ENCODE results near the gene S100Z.
"Not testable (repeated sequence)": the region's sequence is repeated elsewhere in the genome, so short reads cannot be mapped to it uniquely, and the experiment has no call there.

Gene S100Z

DNA sequence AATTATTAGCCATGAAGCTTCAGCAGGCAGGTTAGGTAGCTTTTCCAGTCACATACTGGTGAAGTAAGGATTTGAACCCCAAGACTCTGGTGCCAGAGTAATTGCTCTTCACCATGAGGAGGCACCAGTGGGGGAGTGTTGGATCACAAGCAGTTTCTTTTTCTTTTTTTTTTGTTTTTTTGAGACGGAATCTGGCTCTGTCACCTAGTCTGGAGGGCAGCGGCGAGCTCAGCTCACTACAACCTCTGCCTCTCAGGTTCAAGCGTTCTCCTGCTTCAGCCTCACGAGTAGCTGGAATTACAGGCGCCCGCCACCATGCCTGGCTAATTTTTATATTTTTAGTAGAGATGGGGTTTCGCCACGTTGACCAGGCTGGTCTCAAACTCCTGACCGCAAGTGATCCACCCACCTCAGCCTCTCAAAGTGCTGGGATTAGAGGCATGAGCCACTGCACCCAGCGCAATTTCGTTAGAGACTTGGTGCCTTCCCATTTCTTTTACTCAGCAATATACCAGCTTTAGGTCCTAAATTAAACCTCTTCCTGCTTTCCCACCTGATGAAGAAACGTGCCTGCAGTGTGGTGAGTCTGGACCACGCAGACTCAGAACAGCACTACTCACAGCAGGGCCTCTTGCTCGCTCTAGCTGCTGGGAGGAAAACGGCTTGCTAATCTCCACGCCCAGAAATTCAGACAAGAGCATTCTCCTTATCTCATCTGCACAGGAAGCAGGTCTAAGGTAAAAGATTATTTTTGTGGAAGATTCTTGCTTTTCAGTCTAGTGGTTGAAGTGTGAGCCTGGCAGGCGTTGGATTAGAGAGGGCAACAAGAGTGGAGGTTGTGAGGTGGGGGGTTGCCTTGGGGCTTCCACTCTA, at the start of gene S100Z:
Gene S100Z, plus strand, starts transcription at position 596 of the 873 bp plus-strand sequence. CDS start 25,346 bp downstream, outside the sequence.
- DNase-seq = no peak

DNA sequence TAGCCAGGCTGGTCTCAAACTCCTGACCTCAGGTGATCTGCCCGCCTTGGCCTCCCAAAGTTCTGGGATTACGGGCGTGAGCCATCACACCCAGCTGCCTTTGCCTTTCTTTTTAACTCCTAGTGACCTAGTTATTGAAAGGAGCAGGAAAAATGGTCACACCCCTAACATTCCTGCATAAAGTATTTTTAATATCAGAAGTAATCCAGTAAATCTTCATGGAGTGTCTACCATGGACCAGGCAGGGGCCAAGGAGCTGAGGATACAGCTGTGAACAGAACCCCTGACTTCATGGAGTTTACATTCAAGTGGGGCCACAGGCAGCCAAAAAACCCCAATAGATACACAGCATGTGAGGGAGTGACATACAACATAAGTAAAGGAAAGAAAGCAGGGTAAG, 49.2 kb upstream of the S100Z start:
- no peak for DNase-seq

DNA sequence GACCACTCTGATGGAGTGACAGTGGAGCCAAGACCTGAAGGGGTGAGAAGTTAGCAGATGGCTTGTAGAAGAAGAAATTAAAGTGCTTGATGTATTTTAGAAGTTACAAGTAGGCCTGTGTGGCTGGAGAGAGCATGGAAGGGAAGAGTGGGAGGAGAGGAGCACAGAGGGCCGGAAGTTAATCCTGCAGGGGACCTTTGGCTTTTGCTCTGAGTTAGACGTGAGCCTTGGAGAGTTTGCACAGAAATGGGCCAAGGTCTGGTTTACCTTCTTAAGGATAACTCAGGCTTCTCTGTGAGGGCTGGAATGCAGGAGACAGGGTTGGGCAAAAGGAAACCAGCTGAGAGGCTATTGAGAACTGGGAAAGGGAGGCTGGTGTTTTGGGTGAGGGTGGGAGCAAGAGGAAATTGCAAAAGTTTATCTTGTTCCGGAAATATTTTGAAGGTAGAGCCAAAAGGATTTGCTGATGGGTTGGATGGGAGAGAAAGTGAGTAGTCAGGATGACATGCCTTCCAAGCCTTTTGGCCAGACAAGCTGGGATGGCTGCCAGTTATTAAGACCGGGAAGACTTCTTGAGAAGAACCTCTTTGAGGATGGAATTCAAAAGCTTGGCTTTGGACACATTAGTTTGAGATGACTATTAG, 48.5 kb upstream of the S100Z start:
- DNase-seq = no peak

DNA sequence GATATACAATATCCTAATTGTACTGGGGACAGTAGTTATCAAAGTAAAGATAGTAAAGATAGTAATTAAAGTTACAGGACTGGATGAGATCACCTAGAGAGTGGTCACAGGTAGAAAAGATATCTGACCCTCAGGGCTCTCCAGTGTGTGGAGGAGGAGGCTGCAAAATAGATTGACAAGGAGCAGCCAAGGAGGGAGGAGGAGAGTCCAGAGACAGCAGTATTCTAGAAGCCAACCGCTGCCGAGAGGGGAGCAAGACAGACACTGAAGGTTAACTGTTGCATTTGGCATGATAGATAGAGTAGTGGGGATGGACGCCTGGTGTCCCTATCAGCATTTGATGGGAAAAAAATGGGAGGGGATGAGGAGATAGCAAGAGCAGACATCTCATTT, 48.0 kb upstream of the S100Z start:
- DNase-seq = no peak

DNA sequence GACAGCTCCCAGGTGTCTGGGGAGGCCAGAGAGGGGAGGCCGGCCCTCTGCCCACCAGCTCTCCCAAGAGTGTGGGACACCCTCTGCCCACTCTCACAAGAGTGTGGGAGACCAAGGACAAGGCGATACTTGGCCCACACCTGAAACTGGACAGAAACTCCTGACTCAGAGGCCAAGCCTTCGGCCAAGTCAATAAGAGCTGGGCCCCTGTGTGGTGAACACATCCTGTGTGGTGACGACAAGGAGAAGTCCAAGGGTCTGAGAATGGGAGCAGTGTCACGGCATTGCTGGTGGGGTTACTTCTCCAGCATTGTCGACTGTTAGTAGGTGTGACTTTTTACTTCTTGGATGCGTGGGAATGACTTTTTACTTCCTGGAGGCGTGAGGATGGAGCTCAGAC, 45.5 kb upstream of the S100Z start:
- no peak for DNase-seq

DNA sequence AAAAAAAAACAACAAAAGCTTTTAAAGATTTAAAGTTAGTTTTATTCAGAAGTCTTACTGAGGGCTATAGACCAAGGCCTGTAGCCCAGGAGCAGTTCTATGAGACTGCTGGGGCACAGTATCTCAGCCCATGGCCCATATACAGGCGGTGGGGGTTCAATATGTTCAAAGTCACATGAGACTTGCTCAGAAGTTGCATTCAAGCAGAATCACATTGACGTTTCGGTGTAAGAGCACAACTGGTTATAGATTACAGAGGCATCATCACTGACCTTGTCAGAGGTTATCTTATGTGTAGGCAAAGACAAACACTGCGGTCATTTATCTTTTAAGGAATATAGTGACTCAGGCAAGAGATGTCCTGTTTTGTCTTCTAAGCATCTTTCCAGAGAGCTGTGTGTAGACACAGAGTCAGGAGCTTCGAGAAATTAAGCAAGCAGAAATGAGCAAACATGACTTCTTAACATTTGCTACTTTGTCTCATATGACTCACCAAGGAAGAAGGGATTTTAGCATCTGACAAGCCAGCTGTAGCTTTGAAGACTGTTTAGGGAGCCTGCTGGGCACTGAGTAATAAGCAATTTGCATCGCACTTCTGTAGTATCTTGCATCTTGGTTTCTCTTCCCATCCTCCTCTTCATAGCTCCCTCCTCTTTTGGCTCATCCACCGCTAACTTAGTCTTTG, 43.9 kb upstream of the S100Z start:
- no peak for DNase-seq

DNA sequence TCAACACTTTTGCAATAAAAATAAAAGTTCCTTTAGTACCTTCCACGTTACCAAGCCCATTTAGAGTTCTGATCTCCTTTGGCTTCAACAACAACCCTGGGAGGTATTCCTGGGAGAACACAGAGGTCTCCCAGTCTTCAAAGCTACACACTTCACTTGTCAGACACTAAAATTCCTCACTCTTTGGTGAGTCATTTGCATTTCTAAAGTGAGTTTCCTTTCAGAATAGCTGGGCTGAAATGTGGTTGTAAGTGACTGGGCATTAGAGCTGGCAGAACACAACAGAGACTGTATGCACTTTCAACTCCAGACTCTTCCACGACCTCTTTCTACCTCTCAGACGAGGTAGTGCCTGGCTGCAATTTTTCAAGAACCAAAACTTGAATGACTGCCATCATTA, 42.5 kb upstream of the S100Z start:
- no peak for DNase-seq

DNA sequence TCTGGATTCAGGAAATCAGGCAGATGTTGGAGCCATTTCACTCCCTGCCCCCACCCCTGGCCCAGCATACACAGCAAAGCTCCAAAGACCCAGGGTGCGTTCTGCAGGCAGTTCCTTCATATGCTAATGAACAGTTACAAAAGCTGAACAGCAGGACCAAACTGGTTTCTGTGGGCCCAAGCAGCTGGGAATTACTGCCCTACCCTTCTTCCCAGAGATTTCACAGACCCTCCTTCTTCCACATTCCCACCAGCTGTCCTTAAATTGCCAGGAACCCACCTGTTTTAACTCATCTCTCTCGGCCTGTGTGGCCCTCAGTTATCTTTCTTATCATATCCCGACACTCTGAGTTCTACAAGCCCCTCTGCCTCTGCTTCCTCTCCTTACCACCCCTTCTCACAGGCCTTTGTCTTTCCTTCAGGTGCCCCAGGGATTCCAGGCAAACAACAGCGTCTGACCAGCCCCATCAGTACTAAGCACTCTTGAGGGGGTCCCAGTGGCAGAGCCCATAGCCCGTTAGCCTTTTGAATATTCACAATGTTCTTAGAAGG, 41.6 kb upstream of the S100Z start:
- DNase-seq = peak in 1 of 2 experiments; percentile 1

DNA sequence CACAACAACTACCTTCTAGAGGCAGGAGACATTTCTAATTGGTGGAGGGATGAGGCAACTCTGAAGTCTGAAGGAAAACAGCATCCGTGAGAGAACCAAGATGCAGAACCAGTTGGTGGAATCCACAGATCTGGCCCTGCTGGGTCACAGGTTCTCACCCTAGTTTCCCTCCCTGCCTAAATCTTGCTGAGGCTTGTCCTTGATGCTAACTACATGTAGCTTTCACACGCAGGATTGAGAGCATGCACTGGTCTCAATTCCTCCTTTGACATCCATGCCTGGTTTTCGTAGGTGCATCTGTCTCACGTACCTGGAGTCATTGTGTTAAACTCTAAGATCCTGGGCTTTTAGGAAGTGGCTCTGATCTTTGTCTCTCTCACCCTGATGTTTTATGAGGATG, 40.7 kb upstream of the S100Z start:
- no peak for DNase-seq

DNA sequence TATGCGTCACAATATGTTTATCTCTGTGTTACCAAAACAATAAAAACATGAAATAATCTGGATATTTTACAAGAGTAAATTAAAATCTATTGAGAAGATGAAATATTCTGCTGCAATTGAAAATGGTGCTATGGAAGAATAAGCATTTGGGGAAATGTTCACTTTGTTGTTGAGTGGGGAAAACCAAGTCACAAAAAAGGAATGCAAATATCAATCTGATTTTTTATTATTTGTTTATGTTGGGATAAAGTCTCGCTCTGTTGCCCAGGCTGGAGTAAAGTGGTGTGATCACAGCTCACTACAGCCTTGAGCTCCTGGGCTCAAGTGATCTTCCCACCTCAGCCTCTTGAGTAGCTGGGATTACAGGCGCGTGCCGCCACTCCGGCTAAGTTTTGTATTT, 39.6 kb upstream of the S100Z start:
- no peak for DNase-seq

DNA sequence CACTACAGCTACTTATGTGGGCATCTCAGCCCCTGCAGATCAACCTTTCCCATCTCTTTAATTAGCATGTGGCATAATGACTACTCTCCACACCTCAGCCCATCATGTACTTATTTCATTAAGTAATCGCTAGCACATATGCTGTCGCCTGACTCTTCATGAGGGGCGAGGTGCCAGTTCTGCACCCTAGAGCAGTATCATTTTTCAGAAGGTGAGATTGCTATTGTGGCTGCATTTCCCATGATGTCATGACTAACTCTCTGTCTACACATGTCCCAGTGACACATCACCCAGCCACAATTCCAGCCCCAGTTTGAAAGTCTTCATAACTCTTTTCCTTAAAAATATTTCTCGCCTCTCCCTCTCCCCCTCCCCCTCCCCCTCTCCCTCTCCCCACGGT, 38.6 kb upstream of the S100Z start:
- no peak for DNase-seq

DNA sequence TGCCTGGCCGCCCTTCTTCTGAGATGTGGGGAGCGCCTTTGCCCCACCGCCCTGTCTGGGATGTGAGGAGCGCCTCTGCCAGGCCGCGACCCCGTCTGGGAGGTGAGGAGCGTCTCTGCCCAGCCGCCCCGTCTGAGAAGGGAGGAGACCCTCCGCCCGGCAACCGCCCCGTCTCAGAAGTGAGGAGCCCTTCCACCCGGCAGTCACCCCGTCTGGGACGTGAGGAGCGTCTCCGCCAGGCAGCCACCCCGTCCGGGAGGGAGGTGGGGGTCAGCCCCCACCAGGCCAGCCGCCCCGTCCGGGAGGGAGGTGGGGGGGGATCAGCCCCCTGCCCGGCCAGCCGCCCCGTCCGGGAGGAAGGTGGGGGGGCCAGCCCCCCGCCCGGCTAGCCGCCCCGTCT, 37.6 kb upstream of the S100Z start:
- not testable (repeated sequence) for DNase-seq

DNA sequence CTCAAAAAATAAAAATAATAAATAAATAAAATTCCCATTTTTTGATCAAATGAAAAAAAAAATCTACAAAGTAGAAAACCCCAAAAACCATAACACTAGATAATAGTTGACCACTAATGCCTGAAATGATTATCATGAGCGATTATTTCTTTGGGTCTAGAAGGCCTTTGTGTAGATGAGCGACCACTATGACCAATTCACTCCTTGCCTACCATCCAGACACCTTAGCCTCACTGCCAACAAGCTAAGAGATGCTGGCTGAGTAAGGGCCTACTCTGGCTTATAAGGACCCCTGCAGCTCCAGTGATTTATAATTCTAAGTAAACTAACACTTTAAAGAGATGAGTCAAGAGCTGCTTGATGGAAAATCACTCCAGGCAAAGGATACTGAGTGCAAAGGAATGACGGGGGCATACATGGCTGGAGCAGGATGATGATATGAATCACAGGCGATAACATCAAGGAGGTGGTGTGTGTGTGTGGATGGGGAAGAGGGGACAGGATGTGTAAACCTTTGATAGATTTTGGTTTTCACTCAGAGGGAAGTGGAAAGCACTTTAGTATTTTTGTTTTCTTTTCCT, 35.7 kb upstream of the S100Z start:
- DNase-seq = no peak

DNA sequence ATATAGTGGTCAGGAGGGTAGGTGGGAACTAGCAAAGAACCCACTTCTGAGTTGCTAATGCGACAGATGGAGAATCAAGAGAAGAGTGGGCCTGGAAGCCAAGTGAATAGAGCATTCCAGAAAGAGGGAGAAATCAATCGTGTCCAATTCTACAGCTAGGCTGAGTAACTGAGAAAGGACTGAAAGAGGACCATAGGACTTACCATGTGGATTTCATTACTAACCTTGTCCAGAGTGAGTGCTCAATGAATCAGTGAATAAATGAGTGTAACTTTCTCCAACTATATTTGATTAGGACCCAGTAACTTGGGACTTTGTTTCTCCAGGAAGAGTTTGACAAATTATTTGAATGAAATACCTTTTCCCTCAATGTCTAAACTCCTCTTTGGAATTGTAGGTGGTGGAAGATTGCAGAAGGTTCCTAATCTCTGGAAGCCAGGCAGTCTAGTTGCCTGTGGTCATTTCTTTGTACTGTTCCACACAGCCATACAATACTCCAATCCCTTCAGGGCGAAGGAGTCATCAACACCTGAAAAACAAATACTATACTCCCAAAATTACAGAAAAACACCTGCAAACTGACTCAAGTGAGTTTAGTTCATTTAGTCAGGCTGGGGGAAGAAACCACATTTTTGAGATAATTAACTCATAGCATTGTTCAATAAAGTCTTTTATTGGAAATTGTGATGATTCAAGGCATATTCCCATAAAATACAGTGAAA, 33.5 kb upstream of the S100Z start:
- no peak for DNase-seq

DNA sequence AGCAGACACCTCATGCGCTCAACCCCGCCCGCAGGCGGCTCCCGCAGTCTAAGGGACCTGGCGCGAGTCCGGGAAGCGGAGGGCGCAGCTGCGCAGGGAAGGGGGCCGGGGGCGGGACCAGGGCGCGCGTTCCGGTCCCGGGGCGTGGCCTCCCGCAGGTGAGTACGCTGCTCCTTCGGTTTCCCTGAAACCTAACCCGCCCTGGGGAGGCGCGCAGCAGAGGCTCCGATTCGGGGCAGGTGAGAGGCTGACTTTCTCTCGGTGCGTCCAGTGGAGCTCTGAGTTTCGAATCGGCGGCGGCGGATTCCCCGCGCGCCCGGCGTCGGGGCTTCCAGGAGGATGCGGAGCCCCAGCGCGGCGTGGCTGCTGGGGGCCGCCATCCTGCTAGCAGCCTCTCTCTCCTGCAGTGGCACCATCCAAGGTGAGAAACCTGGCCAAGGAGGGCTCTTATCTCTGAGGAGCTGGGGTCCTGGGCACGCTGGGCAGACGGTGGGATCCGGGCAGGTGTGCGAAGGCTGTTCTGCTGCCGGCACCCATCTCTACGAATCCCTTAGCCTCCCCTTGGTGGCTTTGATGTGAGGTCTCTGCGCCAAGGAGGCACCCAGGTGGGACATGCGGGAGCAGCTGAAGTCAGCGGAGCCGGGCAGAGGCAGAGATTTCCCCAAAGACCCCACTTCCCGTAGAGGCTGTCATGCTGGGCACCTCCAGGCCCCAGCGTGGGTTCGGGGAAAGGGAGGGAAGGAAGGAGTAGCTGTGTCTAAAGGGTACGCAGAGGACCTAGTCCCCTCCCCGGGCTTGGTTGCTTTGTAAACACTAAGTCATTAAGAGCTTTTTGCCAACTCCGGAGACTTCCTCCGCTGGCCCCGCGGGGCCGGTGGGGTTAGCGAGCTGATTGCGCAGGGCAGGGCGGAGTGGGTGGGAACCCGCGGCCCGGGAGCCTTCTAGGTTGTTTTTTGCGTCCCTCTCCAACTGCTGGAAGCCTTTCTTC, 30.7 kb upstream of the S100Z start, which contains the start of gene F2RL1:
Gene F2RL1, plus strand, starts transcription at position 187 of the 988 bp plus-strand sequence. Its CDS starts 153 bp downstream, at position 340.
- peak; percentile 78 to 89 for DNase-seq

DNA sequence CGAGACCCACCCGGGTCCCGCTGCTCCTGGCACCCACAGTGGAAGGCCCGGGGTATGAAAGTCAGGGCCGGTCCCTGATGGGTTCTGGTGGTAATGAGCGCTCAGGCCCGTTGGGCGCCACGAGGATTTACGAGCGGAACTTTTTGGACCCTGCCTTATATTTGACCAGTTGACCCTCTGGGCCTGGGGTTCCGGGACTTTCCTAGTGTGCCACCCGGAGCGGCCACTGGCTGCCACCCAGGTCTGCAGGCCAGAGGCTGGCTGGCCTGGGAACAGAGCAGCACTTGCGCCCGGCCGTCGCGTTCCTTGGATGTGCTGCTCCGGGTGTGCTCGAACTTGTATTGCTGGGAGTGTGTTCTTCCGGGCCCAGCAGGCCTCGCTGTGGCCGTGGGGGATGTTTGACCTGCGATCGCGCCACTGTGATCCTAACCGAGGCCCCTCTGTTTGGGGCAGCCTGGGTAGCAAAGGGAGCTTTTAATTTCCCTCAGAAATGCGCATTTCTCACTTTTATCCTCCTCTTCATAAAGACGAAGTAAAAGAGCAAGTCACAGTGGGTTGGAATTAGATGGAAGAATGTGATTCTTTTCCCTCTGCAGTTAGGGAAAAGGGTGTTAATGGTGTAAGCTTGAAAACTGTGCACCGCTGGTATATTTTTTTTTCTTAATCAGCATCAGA, 29.8 kb upstream of the S100Z start:
- DNase-seq = no peak

DNA sequence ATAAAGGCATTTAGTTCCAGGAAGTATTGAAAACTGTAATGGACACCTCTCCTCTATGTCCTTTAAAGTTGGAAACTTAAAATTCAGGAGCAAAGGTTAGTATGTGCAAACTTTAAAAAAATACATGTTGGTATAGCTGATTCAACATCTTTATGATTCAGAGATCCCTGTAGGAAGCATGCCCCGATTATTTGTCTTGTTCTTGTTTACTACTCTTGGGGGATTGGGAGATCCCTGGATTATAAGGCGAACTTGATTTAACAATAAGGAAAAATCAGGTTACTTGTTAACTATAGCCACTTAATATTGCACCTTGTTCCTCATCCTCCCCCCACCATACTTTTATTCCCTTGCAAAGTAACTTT, 29.3 kb upstream of the S100Z start:
- no peak for DNase-seq

DNA sequence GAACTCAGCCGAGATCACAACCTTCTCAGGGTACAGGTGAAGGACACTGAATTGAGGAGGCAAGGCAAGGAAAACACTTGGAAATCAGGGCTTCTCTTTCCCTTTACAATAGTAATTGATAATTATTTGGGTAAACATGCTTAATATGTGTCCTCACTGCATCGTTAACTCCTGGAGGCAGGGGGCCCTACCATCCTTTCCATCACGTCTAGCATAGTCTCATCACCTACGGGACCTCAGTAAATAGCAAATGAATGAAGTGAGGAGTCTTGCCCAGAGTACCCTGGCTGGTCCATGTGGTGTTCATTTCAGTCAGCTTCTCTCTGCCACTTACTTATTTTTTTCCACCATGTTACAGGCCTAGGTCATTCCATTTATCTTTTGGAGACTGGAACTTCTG, 28.7 kb upstream of the S100Z start:
- no peak for DNase-seq

DNA sequence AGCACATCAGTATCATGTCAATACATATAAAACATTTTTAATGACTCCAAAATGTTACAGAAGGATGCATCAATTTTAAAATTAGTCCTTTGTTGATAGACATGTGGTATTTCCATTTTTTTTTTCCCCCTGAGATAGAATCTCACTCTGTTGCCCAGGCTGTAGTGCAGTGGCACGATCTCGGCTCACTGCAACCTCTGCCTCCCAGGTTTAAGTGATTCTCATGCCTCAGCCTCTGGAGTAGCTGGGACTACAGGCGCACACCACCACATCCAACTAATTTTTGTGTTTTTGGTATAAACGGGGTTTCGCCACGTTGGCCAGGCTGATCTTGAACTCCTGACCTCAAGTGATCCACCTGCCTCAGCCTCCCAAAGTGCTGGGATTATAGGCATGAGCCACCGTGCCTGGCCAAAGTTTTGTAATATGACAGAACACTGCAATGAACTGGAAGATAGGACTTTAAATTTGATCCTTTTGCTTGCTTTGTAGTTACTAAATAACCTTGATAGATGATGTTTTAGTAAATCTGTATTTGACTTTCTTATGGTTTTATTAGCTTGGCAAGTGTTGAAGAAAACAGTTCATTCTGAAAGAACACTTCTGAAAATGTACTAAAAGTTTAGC, 27.6 kb upstream of the S100Z start:
- not testable (repeated sequence) for DNase-seq

DNA sequence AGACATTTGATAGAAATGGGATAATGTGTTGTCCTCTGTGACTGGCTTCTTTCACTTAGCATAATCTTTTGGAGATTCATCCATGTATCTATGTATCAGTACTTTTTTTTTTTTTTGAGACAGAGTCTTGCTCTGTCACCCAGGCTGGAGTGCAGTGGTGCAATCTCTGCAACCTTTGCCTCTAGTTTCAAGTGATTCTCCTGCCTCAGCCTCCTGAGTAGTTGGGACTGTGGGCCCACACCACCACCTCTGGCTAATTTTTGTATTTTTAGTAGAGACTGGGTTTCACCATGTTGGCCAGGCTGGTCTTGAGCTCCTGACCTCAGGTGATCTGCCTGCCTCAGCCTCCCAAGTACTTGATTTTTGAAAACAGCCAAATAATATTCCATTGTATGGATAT, 23.4 kb upstream of the S100Z start:
- DNase-seq = not testable (repeated sequence)

Measured in NCI-H526 (cell line).